Type B pancreatic cell (in vitro differentiated cells): ENCODE data around the gene ELL2. TPM values are rescaled to one million over a fixed set of nuclear protein-coding genes. Genes with fewer than 3 reads are reported as not detected.
"Not testable (repeated sequence)": the region's sequence is repeated elsewhere in the genome, so short reads cannot be mapped to it uniquely, and the experiment has no call there.

Experiments used
- DNase-seq: peaks from one replicate; pipeline ENCODE4 v3.0.0; 2021; ENCODE audit warnings: mixed read lengths; ENCODE audit not compliant: unreplicated experiment; ENCODE audit errors: extremely low spot score
- H3K27ac Mint-ChIP-seq: 2 replicates; pipeline ENCODE4 v1.8.0; 2021; ENCODE audit warnings: mild to moderate bottlenecking, mixed read lengths
- H3K27me3 Mint-ChIP-seq: 2 replicates; pipeline ENCODE4 v1.8.0; 2021; ENCODE audit warnings: mixed read lengths
- H3K36me3 Mint-ChIP-seq: 2 replicates; pipeline ENCODE4 v1.8.0; 2021; ENCODE audit warnings: mixed read lengths
- H3K4me1 Mint-ChIP-seq: one replicate; pipeline ENCODE4 v1.8.0; 2021; ENCODE audit warnings: mixed read lengths; ENCODE audit not compliant: unreplicated experiment
- H3K4me3 Mint-ChIP-seq: 2 replicates; pipeline ENCODE4 v1.8.0; 2021; ENCODE audit warnings: mild to moderate bottlenecking, mixed read lengths
- H3K9me3 Mint-ChIP-seq: 2 replicates; pipeline ENCODE4 v1.8.0; 2021; ENCODE audit warnings: mixed read lengths
- total RNA-seq: library from RNA; stranded (reverse); gene quantifications from 2 replicates; pipeline ENCODE4 v1.2.1, GENCODE V29; 2021; ENCODE audit warnings: low replicate concordance
- TF ChIP-seq, protein P1 (sequence below): fragments of 200-600 bp; sonication (generic); conservative IDR thresholded peaks from 2 replicates; pipeline ENCODE4 v1.5.0; 2021; ENCODE audit warnings: antibody characterized with exemption, mild to moderate bottlenecking

ELL2 gene
- total RNA-seq, 1 donor from 2014 or later: 33.9 TPM

GRCh38 chr5:95857185-95857945, 104.3 kb downstream of the ELL2 start:
- Mint-ChIP-seq H3K27ac (peak overlapping the region; percentile 23), H3K4me1 (peaks cover 36% of the 10 kb centered on the region), H3K27me3 (no peaks in the 10 kb centered on the region), H3K4me3 (no peak overlapping the region), H3K36me3 (no peaks in the 10 kb centered on the region), H3K9me3 (no peaks in the 10 kb centered on the region)
- DNase-seq: no peak
- TF ChIP-seq, protein P1, sequence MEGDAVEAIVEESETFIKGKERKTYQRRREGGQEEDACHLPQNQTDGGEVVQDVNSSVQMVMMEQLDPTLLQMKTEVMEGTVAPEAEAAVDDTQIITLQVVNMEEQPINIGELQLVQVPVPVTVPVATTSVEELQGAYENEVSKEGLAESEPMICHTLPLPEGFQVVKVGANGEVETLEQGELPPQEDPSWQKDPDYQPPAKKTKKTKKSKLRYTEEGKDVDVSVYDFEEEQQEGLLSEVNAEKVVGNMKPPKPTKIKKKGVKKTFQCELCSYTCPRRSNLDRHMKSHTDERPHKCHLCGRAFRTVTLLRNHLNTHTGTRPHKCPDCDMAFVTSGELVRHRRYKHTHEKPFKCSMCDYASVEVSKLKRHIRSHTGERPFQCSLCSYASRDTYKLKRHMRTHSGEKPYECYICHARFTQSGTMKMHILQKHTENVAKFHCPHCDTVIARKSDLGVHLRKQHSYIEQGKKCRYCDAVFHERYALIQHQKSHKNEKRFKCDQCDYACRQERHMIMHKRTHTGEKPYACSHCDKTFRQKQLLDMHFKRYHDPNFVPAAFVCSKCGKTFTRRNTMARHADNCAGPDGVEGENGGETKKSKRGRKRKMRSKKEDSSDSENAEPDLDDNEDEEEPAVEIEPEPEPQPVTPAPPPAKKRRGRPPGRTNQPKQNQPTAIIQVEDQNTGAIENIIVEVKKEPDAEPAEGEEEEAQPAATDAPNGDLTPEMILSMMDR: no peak

GRCh38 chr5:95856501-95856981, 105.1 kb downstream of the ELL2 start:
- TF ChIP-seq, protein P1: no peak
- Mint-ChIP-seq H3K27me3 (no peaks in the 10 kb centered on the region), H3K9me3 (no peaks in the 10 kb centered on the region), H3K36me3 (no peaks in the 10 kb centered on the region), H3K4me3 (no peak overlapping the region), H3K27ac (no peak overlapping the region), H3K4me1 (peaks cover 29% of the 10 kb centered on the region)
- DNase-seq: no peak

DNA sequence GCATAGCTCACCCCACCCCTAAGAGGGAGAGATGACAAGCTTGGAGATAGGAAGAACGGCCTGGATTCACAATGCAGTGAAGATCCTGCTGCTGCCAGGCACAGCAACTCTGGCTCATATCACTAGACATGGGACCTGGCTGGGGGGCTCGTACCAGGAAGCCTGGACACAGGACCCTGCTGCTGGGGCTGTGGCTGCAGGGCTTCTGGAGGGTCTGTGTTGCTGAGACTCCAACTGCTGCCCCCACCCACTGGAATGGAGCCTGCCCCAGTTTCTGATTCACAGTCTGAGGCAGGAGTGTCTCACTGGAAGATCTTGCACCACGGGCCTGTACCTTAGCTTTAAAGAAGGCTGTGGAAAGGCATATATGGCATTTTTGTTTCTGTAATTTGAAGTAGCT, 108.2 kb downstream of the ELL2 start:
- Mint-ChIP-seq H3K36me3 (no peaks in the 10 kb centered on the region), H3K4me3 (no peak overlapping the region), H3K4me1 (peaks cover 11% of the 10 kb centered on the region), H3K9me3 (no peaks in the 10 kb centered on the region), H3K27ac (no peak overlapping the region), H3K27me3 (no peaks in the 10 kb centered on the region)
- no peak for DNase-seq
- TF ChIP-seq, protein P1: no peak

DNA sequence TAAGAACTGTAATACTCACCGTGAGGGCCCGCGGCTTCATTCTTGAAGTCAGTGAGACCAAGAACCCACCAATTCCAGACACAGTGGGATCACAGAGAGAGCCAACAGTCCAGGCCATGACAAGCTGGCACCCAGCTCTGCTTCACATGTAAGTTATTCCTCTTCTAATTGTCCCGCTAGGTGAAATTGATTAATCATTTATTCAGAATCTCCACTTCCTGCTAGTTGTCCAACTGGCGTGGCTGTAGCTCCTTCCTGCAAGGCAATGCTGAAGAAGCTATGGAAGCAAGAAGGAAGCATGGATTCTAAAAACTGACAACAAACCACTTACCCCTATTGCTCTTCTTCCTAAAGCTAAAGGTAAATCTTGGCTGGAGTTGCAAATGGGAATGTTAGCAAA, 109.1 kb downstream of the ELL2 start:
- H3K4me1 Mint-ChIP-seq: peaks cover 5% of the 10 kb centered on the region

GRCh38 chr5:95851141-95851540, 110.5 kb downstream of the ELL2 start:
- H3K27ac Mint-ChIP-seq, H3K4me3 Mint-ChIP-seq, H3K36me3 Mint-ChIP-seq: not testable (repeated sequence)

More for the DNA sequence above, 109.1 kb downstream of the ELL2 start:
- Mint-ChIP-seq H3K27ac (no peak overlapping the region), H3K9me3 (no peaks in the 10 kb centered on the region), H3K27me3 (no peaks in the 10 kb centered on the region), H3K4me3 (no peak overlapping the region), H3K36me3 (no peaks in the 10 kb centered on the region)
- TF ChIP-seq, protein P1: no peak
- DNase-seq: no peak

GRCh38 chr5:95850391-95850894, 111.2 kb downstream of the ELL2 start:
- H3K27ac Mint-ChIP-seq: no peak overlapping the region
- no peak for DNase-seq
- TF ChIP-seq, protein P1: no peak
- H3K27me3 Mint-ChIP-seq: no peaks in the 10 kb centered on the region
- no peak overlapping the region for H3K4me3 Mint-ChIP-seq
- H3K4me1 Mint-ChIP-seq: no peaks in the 10 kb centered on the region
- no peaks in the 10 kb centered on the region for H3K36me3 Mint-ChIP-seq
- no peaks in the 10 kb centered on the region for H3K9me3 Mint-ChIP-seq

More at GRCh38 chr5:95851141-95851540, 110.5 kb downstream of the ELL2 start:
- not testable (repeated sequence) for H3K9me3 Mint-ChIP-seq, DNase-seq, H3K27me3 Mint-ChIP-seq, H3K4me1 Mint-ChIP-seq
